Stimulated activated CD4-positive, alpha-beta T cell treated with anti-CD3 and anti-CD28 coated beads, Interleukin-4, amount 100 ng/mL, for 4 hours (primary cell): ENCODE results near the gene PRDX5.

ENCODE experiments used
- DNase-seq, 2 experiments: peaks; one replicate each; pipeline ENCODE4 v3.0.0-alpha.2; 2020

The PRDX5 gene

GRCh38 chr11:64290352-64291261, 27.3 kb upstream of the PRDX5 start:
- DNase-seq: no peak

DNA sequence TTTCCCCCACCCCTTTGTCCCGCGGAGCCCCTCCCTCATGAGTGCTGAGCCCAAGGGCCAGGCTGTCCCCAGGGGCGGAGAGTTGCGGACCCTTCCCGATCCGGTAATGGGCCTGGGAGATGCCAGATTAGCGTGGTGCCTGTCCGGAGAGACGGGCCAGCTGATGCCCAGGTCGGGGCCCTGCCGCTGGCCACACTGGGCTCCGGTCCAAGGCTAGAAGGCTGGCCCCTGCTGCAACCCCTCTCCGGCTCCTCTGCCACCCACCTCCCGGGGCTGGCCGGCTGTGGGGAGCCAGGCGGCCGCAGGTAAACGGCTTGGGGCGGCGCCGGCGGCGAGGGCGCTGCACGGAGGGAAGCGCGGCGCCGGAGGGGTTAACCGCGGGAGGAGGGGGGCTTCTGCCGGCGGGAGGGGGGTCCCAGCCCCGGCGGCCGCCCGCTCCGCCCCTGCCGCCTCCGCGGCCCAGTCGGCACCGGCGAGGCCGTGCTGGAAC, 26.6 kb upstream of the PRDX5 start, which contains the start of gene KCNK4:
Gene KCNK4 (plus strand): TSS at position 41 of the 490 bp plus-strand sequence. CDS start 1,717 bp downstream, outside the sequence.
- DNase-seq: no peak

DNA sequence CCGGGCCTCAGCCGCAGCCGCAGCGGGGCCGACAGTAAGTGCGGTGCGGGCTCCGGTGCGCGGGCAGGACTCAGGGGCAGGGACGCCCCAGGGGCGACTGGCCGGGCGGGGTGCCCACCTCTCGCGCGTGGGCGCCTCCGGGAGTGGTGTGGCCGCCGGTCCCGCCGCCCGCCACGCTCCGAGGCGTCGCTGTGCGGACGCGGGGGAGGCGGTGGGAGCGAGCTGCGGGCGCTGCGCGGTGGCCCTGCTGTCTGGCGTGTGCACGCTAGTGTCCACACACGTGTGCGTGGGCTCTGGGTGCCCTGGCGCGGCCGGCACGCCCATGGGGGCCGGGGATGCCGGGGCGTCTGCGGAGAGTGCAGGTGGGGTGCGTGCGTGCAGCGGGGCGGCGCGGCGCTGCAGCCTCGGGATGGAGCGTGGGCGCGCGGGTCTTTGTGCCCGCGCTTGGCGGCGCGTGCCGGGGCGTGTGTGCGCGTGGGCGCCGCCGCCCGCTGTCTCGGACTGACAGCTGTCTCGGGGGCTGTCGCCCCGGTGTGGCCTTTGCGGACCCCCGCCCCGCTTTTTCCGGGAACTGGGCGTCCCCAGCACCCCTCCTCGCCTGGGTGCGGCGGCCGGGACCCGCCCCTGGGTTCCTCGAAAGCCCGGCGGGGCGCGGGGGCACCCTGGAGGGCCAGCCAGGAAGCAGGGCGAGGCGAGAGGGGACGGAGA, 26.0 kb upstream of the PRDX5 start:
- peak in 1 of 2 experiments; percentile 13 for DNase-seq

DNA sequence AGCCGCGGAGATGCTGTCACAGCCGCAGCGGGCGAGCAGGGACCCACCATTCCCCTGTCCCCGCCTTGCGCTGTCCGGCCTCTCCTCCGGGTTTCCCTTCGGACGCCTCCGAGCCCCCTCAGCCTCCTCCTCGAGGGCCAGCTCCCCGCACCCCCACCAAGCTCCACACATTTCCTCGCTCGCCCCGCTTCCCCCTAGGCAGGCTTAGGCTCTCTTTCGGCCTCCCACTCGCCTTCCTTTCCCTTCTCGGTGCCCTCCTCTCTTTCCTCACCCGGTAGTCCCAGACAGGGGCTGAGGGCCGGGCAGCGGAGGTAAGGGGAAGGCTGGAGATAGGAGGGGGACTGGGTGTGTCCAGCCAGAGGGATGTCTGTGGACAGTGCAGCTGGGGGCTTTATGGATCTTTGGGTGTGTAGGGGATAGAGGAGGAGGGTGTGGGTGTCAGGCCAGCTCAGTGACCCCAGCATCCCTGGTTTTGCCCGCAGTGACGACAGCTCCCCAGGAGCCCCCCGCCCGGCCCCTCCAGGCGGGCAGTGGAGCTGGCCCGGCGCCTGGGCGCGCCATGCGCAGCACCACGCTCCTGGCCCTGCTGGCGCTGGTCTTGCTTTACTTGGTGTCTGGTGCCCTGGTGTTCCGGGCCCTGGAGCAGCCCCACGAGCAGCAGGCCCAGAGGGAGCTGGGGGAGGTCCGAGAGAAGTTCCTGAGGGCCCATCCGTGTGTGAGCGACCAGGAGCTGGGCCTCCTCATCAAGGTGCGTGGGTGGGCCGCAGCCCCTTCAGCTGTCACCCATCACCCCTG, 25.3 kb upstream of the PRDX5 start:
- no peak for DNase-seq

DNA sequence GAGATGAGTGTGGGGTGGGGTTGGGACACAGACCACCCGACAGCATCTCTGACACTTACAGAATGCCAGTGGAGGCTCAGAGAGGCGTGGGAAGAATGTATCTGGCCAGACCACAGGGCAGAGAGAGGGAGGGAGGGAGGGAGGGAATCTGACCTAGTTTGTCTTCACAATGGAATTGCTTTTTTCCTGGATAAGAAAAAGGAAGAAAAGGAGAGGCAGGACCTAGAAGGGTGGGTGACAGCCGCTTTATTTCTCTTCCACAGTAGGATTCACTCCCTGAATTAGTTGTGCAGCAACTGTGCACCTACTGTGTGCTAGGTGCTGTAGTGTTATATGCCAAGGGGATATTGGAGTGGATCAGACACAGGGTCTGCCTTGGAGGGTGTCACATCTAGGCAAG, 23.1 kb upstream of the PRDX5 start:
- no peak for DNase-seq

- no peak for DNase-seq
Observed at GRCh38 chr11:64295760-64296159, 22.2 kb upstream of the PRDX5 start.

DNA sequence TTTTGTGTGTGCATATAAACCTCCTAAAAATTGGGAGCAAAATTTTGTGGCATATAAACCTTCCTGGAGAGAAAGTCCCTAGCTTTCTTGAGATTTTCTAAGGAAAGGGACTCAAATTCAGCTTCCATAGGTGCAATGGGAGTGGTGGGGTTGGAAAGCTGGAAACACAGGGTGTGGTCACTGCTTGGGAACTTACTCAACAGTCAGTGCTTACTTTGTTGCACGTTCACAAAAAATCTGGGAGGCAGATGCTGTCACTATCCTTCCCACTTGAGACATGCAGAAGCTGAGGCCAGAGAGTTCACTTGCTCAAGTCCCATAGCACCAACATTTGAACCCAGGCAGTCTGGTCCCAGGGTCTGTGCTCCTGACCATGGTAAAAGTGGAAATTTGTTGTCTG, 21.7 kb upstream of the PRDX5 start:
- no peak for DNase-seq

- no peak for DNase-seq
Observed at GRCh38 chr11:64296830-64297698, 20.9 kb upstream of the PRDX5 start.

DNA sequence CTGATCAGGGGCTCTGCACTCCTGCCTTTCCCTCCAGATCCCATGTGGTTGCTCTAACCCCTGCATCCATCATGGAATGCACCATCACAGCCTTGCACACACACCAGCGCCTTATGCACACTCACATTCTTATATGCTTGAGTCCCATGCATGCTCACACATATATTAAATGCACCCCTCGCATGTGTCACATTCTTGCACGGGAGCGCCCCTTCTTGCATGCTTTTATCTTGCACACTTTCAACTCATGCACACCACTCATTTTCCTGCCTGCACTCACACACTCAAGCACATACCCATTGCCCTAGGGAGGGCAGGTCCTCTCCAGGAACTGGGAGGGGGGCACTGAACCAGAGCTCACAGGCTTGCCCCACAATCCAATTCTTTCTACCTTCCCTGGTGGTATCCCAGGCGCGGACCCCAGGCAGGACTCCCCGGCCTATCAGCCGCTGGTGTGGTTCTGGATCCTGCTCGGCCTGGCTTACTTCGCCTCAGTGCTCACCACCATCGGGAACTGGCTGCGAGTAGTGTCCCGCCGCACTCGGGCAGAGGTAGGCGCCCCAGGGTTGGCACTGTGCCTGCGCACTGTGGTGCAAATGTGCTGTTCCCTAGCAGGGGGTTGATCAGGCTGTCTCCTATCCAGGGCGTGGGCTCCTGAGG, 20.1 kb upstream of the PRDX5 start:
- no peak for DNase-seq

- no peak for DNase-seq
Observed at GRCh38 chr11:64298966-64299846, 18.7 kb upstream of the PRDX5 start.

DNA sequence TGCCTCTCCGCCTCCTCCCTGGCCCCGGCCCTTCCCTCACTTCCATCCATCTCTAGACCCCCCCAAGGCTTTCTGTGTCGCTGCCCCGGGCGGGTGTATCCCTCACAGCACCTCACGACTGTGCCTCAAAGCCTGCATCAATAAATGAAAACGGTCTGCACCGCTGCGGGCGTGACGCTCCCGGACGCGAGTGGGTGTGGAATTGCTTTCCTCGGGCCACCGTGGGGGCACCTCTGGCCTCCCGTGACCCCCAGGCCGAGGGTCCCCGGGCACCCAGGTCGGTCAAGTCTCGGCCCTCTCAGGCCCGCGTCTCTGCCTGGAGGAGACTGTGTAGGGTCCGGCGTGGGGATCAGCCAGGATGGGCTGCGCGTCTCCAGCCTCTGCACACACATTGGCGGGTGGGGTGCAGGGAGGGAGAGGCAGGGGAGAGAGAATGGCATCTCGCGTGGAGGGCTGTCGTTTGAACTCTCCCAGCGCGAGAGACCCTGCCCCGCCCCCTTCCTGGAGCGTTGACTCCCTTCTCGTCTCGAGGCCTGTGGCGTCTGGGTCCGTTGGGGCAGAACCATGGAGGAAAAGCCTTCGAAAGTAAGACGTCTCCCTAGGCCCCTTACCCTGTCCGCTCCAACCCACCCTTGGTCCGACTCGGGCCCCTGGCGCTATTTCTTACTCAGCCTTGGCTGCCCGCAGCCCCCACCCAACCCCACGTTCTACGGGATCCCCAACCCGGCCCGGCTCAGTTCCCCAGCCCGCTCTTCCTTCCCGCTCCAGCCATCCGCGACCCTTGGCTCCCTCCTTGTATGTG, 17.9 kb upstream of the PRDX5 start, which contains the start of gene CATSPERZ:
Gene CATSPERZ (plus strand): TSS at position 512 of the 802 bp plus-strand sequence. CDS start 53 bp downstream, at position 565.
- no peak for DNase-seq

DNA sequence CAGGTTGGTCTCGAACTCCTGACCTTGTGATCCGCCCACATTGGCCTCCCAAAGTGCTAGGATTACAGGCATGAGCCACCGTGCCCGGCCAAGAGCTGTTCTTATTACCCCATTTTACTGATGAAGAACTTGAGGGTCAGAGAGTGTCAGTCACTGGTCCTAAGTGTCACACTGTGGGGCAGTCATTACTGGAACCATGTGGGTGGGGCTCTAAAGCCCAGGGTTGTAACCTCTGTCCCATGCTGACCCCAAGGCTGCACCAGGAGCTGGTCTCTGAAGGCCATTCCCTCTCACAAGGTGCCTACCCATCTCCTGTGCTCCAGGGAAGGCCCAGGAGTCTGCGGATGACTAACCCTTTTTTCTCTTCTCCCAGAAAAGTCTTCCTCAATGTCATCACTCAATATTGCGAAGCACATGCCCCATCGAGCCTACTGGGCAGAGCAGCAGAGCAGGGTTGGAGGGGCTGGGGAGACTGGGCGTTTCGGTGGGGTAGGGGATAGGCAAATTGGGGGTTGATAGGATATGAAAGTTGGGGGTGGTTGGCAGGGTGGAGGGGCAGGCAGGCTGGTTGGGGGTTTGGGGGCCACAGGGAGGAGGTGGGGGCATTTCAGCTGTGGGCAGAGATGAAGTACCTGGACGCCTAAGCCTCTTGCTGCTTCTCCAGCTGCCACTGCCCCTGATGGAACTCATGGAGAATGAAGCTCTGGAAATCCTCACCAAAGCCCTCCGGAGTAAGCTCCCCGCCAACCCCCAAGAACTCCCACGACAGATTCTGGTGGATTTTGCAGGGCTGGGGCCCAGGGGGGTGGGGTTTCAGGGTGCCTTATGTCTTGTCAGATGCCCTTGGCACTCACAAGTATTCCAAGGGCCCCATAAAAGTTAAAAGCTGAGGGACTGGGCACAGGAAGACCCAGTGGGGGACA, 14.6 kb upstream of the PRDX5 start:
- DNase-seq: no peak

DNA sequence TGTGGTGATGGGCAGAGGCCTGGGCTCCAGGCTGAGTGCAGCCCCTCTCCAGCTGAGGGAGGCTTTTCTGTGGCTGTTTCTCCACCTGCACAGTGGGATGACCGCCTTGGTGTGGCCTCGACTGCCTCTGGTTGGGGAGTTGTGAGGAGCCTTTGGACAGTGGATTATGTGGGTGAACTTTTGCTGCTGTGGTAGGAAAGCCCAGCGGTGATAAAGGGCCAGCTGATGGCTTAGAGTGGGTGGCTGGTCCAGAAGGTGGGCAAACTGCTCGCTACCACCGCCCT, 13.9 kb upstream of the PRDX5 start:
- no peak for DNase-seq

GRCh38 chr11:64304316-64305072, 13.4 kb upstream of the PRDX5 start:
- DNase-seq: peak; percentile 87 to 94

DNA sequence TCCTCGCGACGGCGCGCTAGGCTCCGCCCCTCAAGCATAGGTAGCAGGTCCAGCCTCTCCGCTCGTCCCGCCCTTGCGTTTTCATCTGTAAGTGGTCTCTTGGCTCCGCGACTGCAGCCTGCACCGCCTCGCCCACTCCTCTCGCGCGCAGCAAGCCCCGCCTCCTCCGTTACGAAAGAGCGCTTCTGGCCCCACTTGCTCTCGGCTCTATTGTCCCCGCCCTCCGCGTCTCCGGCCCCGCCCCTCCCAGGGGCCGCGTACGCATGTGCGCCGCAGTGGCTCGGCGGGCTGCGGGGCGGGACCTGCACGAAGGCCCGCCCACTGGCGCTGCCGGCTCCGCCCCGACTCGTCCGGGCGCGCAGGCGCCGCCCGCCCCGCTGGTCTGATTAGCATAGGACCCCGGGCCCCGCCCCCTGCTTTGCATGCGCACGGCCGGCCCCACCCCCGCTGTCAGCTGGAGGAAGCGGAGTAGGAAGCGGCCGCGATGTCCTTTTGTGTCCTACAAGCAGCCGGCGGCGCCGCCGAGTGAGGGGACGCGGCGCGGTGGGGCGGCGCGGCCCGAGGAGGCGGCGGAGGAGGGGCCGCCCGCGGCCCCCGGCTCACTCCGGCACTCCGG, 12.7 kb upstream of the PRDX5 start, which contains the start of gene ESRRA:
Gene ESRRA (plus strand): TSS at position 450 of the 616 bp plus-strand sequence. CDS start 1,656 bp downstream, outside the sequence.
- DNase-seq: peak; percentile 99 to 100

DNA sequence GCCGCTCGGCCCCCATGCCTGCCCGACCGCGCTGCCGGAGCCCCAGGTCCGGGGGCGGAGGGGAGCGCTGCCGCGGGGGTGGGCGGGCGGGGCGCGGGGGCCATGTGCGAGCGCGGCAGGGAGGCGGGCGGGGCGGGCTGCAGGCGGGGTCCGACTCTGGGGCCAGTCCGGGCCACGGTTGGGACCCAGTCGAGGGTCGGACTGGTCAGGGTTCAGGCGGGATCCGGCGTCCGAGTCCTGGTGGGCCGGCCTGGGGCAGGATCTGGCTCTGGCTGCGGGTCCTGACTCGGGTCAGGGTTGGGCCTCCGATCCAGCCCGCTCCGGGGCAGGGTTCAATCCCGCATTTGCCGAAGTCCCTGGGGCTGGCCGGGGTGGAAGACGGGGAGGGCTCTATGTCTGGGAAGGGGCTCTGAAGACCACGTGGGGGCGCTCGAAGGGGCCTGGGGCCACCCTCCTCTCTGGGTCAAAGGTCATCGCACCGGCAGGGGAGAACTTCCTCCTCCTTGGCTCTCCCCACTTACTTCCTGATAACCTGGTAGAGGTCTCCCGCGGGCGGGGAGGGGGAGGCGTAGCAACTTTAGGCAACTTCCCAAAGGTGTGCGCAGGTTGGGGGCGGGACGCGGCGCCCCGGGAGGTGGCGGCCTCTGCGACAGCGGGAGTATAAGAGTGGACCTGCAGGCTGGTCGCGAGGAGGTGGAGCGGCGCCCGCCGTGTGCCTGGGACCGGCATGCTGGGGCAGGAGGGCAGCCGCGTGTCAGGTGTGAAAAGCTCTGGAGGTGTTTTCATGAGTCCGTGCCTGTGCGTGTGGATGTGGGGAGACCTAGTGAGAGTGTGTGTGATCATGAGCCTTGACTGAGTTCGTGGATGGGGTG, 12.0 kb upstream of the PRDX5 start:
- DNase-seq: peak; percentile 63 to 81
